ENCODE data around the gene DHX58.

The DHX58 gene

DNA sequence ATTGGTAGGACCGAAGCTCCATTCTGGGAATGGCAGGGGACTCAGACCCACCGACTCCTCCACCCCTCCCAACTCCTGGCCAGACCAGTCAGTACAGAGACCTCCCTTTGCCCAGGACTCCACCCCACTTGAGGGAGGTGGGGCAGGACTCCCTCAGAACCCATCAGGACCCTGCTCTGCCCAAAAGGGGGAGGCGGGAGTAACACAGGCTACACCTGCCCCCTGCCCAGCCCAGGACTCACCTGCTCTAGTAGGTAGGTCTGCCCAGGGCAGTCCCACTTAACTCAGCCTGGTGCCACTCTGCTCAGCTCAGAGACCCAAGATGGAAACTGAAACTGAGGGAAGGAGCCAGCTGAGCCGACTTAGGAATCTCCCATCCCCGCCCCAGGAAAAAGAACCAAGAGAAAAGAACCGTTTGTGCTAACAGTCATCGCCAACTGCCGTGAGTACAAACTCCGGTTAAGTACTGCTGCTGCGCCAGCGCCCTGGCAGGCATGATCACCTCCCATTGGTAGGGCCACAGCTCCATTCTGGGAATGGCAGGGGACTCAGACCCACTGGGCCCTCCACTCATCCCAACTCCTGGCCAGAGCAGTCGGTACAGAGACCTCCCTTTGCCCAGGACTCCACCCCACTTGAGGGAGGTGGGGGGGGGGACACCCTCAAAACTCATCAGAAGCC, 503 bp downstream of the DHX58 start:
- in situ Hi-C loops (cut with HindIII; ENCODE audit: low sequenced_read_pairs): no loop called here

DNA sequence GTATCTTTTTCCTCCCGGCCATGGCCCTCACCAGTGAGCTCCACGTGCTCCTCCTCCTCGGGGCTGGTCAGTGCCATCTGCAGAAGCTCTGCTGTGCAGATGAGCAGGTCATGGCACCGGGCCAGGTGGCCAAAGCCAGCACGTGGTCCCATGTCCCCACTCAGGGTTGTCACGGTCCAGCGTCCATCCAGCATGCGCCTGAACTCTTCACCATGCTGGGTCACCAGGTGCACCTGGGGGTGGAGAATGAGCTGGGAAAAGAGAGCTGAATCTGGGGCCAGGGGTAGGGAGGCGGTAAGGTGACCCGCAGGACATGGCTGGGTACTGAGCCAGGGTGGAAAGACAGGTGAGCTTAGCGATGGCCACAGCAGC, 1.3 kb downstream of the DHX58 start:
- in situ Hi-C loops (cut with HindIII; ENCODE audit: low sequenced_read_pairs): no loop called here

DNA sequence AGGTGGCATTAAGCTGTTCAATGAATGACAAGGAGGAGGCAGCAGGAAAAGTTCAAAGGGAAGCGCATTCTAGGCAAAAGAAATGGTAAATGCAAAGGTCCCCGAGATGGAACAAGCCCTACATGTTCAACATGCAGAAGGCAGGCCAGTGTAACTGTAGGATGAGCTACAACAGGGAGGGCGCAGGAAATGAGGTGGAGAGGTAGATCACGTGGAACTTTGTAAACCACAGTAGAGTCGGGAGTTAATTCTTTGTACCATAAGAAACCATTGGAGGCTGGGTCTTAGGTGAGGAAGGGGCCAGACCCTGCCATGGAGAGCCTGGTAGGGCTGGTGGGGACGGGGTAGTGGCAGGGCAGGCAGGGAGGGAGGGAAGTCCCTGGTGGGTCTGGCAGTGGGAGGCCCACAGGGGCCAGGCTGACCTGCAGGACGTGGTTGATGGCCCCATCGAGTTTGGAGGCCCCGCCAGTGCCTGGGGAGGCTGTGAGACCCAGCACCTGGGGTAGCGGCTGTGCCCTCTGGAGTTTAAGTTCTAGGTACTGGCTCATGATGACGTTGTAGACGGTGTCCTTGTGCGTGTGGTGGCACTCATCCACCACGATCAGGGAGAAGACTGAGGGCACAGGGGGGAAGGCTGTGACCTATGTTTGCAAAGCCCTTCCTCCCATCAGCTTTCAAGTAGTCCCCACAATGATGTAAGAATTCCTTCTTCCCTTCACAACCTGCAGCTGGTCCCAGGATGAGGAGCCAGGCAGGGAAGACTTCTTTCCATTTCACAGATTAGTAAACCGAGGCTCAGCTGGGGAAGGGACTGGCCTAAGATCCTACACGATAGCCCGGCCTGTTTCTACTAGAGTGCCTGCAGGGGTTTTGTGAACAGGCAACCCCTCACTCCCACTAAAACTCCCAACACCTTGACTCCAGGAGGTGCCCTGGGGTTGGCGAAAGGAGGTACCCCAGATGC, 1.9 kb downstream of the DHX58 start:
- in situ Hi-C loops (cut with HindIII; ENCODE audit: low sequenced_read_pairs): no loop called here

DNA sequence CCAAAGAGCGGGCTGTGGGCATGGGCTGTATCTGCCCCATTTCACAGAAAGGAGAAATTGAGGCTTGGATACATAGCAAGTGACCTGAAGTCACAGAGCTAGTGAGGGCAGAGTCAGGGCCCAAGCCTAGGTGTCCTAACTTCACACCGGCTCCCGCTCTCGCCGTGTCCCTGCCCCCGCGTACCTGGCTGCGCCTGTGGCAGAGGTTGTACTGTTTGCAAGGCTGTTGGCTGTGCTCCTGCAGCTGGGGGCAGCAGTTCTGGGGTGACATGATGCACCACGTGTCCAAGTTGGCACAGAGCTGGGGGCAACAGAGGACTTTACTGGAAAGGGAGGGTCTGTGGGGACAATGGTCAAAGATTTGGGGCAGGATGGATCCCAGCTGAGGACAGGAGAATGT, 3.4 kb downstream of the DHX58 start:
- in situ Hi-C loops (cut with HindIII; ENCODE audit: low sequenced_read_pairs): no loop called here

DNA sequence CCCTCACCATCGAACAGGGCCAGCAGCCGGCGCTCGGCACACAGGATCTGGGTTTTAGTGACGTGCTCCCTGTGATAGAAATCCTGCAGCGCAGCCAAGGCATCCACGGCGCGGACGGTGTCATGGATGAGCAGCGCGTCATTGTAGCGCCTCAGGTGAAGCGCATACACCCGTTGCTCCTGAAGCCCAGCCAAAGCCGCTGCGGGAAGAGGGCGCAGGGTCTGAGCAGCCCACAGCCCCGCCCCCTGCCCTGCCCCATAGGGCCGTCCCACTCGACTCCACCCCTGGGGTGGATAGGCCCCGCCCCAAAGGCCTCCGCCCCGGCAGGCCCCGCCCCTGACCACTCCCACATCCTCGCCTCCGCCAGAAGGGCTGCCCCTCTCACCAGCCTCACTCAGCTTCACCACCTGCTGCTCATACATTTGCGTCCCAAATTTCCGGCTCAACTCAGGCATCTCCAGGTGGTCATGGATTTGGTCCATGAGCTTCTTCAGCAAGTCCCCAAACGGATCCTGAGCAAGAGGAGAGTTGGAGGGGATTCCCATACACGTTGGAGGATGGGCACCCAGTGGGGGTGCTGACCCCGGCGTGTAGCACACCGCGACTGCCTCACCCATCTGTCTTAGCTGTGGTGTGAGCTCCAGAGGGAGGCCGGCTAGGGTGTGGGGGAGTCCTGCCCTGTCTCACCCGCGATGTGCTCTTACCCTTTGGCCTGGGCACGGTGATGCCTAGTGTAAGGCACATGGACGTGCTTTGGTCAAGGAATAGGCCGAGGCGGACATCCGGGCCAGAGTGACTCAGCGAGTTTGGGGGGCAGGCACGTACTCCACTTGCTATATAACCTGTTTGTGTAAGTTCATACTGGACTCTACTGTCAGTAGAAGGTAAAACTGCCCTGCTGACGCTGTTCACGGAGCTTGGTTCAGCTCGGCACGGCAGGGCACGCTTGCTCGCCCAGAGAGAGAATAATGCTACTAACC, 4.6 kb downstream of the DHX58 start:
- in situ Hi-C loops (cut with HindIII; ENCODE audit: low sequenced_read_pairs): no loop called here

DNA sequence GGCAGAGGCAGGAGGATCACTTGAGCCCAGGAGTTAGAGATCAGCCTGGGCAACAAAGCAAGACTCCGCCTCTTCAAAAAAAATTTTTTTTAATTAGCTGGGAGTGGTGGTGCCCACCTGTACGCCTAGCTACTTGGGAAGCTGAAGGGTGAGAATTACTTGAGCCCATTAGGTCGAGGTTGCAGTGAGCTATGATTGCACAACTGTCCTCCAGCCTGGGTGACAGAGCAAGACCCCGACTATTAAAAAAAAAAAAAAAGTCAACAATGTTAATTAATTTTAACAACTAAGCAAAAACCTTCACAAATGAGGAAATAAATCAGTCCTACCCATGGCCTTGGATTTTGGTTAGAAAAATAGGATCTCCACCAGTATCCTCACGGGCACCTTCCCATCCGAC, 5.4 kb downstream of the DHX58 start:
- in situ Hi-C loops (cut with HindIII; ENCODE audit: low sequenced_read_pairs): no loop called here

DNA sequence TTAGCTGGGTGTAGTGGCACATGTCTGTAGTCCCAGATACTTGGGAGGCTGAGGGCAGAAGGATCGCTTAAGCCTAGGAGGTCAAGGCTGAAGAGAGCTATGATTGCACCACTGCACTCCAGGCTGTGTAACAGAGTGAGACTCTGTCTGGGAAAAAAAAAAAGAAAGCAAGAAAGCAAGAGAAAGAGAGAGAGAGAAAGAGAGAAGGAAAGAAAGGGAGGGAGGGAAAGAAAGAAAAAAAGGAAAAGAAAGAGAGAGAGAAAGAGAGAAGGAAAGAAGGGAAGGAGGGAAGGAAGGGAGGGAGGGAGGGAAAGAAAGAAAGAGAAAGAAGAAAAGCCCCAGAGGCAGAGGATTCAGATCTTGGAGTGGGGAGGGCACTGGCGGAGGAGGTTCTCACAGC, 6.5 kb downstream of the DHX58 start:
- in situ Hi-C loops (cut with HindIII; ENCODE audit: low sequenced_read_pairs): no loop called here

DNA sequence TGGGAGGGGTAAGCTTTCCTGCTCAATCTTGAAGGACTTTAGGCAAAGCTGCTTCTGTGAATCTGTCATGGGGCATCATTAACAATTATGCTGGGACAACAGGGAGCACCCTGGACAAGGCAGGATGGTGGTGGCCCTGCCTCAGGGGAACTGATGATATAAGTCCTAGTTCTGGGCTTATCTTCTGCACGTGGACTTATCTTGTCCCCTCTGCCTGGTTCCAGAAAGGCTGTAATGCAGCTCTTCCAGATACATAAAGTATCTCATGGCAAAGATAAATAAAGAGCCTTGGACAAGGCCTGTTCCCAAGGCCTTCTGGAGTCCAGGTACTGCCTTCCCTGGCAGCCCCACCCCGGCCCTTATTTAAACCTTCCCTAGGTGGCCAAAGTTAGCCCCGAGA, 8.2 kb downstream of the DHX58 start:
- in situ Hi-C loops (cut with HindIII; ENCODE audit: low sequenced_read_pairs): loop anchor here (5.0 kb wide), 1 partner anchor 137 kb away; the partner anchor contains the start of gene CNP

DNA sequence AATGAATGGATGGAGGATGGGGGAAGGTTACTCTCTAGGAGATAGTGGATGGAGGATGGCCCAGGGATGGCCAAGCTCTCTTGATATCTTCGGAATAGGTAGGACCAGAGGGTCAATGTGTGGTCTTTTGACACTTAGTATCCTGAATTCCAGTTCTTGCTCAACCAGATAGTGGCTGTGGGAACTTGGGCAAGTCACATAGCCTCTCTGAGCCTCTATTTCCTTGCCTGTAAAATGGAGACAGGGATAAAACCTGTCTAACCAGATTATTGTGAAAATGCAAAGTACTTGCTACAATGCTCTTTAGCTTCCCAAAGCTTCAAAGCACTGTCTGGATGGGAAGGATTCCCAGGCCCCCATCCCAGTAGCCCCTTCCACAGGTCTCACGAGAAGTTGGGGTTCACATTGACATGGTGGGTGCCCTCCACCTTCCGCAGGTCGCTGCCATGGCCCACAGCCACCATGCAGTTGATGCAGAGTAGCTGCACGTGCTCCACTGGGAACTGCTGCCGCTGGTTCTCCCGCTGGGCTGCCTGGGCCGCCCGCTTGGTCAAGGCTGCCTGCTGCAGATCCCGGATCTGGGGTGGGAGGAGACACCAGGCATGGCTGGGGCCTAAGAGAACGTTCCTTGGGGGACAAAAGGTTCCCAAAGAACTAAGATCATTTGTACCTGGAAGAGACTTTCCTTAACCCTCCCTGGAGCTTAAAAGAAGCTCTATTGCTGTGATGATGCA, 9.1 kb downstream of the DHX58 start:
- in situ Hi-C loops (cut with HindIII; ENCODE audit: low sequenced_read_pairs): loop anchor here (5.0 kb wide), 1 partner anchor 136 kb away; the partner anchor contains the start of gene CNP

DNA sequence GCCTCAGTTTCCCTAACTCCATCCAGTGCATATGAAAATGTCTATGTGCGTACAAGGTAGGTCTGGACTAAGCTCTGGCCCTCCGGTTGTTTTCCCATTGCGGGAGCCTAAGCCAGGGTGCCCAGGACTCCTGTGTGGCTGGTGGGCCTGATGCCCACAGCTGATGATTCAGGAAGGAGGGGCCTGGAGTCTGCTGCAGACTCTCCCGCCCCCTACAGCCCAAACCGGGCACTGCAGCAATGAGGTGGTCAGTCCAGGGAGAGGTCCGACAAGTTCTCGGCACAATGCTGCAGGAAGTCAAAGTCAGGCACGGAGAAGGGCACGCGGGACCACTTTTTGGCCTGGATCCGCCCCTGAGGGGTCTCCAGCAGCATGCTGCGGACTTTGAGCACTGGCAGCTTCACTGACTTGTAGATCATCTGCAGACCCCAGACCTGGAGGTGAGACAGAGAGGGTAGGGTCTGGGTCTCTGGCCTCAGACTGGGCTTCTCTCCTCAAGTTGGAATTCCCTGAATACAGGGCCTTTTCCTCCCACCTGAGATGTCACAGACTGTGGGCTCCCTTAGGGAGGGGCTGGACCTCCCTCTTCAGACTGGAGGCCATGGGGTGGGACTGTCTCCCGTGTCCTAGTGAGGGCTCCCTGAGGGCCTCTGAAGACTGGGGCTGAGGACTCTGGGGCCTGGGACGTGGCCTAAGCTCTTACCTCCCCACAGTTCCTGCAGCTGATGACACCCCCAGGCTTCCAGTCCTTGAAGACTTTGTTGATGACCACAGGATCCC, 10.8 kb downstream of the DHX58 start:
- in situ Hi-C loops (cut with HindIII; ENCODE audit: low sequenced_read_pairs): loop anchor here (5.0 kb wide), 1 partner anchor 134 kb away; the partner anchor contains the start of gene CNP

DNA sequence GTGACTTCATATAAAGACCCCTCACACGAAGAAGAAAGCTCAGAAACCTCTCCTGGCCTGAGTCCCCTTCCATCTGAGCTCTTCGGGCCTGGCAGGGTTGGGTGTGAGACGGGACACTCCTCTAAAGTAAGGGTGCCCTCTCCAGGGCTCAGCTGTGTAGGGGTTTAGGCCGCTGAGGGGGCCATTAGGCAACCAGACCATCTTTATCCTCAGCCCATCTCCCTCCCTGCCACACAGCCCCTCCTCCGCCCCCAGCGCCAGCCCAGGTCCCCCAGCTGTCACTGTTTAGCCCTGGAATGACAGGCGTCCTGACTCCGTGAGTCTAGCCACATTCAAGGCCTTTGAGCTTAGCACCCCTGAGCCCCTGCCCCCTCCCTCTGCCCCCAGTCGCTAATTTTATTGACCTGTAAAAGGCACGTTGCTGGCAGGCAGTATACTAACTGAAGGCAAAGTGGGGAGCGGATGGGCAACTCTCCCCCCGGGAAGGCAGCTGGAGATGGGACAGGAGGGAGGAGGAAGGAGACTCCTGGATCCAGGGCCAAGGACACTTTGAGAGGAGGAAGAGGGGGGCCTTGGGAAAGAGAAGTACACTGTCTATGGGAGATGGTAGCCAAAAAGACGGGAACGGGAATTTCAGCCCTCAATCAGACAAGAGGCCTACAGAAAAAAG, 13.6 kb downstream of the DHX58 start:
- in situ Hi-C loops (cut with HindIII; ENCODE audit: low sequenced_read_pairs): no loop called here

DNA sequence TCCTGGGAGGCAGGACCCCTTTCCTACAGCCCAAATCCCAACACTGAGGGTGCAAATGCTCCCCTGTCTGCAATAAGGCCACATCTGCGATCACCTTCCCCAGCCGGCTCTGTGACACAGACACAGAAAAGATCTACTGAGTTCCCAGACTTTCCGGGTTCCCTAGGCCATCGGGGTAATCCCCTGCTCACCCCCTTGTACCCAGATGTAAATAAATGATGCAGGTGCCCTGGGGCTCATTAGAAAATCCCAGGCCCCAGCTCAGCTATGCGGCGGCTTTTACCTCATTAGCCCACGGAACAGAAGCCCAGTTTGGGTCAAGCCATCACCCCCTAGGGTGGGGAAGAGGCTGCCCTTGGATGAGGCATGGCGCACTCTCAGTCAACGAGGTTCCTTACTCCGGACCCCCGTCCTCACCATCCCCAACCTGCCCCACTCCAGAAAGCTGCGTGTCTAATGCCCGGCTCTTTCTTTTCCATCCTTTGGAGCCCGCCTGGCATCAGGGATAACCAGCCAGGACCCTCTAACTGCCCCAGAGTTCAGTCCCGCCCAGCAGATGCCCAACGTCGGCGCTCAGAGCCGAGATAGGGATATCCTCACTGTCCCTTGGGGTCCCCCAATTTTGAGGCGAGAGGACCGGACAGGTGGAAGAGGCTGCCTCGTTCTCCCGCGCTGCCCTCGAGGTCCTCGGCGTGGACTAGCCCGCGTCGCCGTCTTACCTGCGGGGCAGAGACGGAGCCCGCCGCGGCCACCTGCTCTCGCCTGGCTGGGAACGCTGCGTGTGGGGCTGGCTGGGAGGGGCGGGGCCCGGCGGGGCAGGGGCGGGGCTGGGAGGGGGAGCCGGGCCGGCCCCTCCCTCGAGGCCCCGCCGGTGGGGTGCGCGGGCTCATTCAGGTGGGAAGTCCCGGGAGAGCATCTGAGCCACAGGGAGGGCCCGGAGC, 14.6 kb downstream of the DHX58 start, which contains the start of gene ZNF385C:
Gene ZNF385C, minus strand, starts transcription at position 783 of the 941 bp plus-strand sequence. CDS start 35,417 bp downstream, outside the sequence.
- in situ Hi-C loops (cut with HindIII; ENCODE audit: low sequenced_read_pairs): no loop called here

DNA sequence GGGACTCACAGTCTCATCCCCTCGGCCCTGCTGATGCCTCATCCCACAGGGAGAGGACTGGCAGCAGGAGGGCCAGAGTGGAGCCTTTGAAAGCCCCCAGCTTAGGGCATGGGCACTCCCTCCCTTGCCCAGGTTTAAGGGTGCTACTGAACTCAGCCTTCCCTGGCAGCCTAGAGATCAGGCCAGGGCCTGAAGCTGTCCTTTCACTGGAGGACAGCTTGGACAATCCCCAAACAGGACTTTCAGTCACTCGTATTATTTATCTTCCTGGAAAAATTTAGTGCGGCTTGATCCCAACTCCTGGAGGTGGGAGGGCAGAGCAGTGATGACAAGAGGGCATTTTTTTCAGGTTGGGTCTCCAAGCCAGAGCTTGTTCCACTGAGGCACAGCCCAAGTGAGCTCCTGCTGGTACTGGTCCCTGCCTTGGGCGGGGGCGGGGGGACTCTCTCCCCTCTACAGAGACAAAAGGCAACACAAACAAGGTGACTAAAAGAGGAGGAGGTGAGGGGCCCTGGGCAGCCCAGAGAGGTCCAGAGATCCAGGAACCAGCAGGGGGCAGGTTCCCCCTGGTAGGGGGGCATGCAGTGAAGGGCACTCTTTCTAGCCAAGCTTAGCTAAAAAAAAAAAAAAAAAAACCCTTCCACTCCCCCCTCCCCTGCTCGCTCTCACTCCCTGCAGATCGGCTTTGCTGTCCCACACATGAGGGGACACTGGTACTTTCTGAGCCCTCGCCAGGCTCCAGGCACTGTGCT, 16.0 kb downstream of the DHX58 start:
- in situ Hi-C loops (cut with HindIII; ENCODE audit: low sequenced_read_pairs): no loop called here

DNA sequence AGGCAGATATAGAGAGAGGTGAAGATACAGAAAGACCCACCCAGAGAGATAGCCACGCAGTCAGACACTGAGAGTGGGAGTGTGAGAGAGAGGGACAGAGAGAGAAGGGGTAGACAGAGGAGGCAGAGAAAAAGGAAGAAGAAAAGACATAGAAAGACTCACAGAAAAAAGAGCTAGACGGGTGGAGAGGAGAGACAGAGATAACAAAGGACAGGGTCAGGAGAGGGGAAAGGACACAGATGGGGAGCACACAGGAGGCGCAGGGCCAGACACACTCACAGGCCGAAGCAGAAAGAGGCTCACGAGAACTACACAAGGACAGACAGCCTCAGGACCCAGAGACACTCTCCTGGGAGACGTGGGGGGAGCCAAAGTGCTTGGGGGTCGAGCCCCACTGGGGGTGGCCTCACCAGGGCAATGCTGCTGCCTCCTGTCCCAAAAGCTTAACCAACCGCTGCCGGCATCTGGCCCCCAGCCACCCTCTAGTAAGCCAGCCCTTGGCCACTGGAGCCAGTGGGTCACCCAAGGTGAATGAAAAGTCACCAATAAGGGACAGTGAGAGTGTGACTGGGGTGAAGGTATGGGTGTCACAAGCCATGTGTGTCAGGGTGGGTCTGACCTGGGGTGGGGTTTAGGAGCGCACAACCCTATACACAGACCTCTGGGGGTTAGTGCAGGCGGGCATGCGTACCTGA, 18.0 kb downstream of the DHX58 start:
- in situ Hi-C loops (cut with HindIII; ENCODE audit: low sequenced_read_pairs): no loop called here

DNA sequence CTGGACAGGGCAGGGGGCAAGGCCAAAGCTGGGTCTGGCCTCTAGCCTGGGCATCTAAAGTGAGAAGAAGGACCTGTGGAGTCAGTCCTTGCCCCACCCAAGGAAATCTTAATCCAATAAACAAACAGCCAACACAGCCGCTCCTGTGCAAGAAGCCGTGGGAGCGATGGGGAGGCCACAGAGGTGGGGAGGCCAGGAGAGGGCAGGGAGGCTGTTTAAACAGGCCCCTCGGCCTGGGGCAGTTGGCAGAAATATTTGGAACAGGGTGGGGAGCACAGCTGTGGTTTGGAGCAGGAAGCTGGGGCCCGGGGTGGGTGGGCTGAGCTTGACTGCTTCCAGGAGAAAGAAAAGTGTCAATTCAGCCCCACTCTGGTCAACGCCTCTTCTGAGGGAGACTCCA, 19.6 kb downstream of the DHX58 start:
- in situ Hi-C loops (cut with HindIII; ENCODE audit: low sequenced_read_pairs): no loop called here
